OCI-LY1 (cell line): ENCODE data around the gene COL23A1.

Experiments
- H2AFZ ChIP-seq: fragments of 200-600 bp; sonication (generic), shearing (Covaris generic); 2 replicates; pipeline ENCODE4 v1.6.0; 2014; ENCODE audit warnings: antibody characterized with exemption, mild to moderate bottlenecking, low read length
- H3F3A ChIP-seq: fragments of 200-600 bp; sonication (generic), shearing (Covaris generic); 2 replicates; pipeline ENCODE4 v1.6.0; 2014; ENCODE audit warnings: mild to moderate bottlenecking, antibody characterized with exemption, low read length, moderate library complexity; ENCODE audit not compliant: insufficient read depth
- H3K27ac ChIP-seq: fragments of 200-600 bp; sonication (generic); 2 replicates; pipeline ENCODE4 v1.5.1; 2014; ENCODE audit warnings: low read length, mixed run types, mild to moderate bottlenecking, low read depth; ENCODE audit not compliant: poor library complexity, severe bottlenecking
- H3K27me3 ChIP-seq: fragments of 200-600 bp; sonication (generic); 2 replicates; pipeline ENCODE4 v1.6.0; 2014; ENCODE audit warnings: antibody characterized with exemption, mild to moderate bottlenecking, low read length, moderate library complexity; ENCODE audit not compliant: insufficient read depth
- H3K36me3 ChIP-seq: fragments of 200-600 bp; sonication (generic); 2 replicates; pipeline ENCODE4 v1.6.1; 2014; ENCODE audit warnings: mild to moderate bottlenecking, antibody characterized with exemption, low read length, moderate library complexity, mixed read lengths; ENCODE audit not compliant: insufficient read depth
- H3K4me1 ChIP-seq: fragments of 200-600 bp; sonication (generic); 2 replicates; pipeline ENCODE4 v1.5.1; 2014; ENCODE audit warnings: mild to moderate bottlenecking, low read length, moderate library complexity; ENCODE audit not compliant: insufficient read depth, severe bottlenecking
- H3K4me2 ChIP-seq: fragments of 200-600 bp; sonication (generic), shearing (Covaris generic); 2 replicates; pipeline ENCODE4 v1.6.1; 2014; ENCODE audit warnings: low read length
- H3K4me3 ChIP-seq: fragments of 200-600 bp; sonication (generic); 2 replicates; pipeline ENCODE4 v1.5.1; 2014; ENCODE audit warnings: low read length, low read depth, mild to moderate bottlenecking, mixed read lengths; ENCODE audit not compliant: poor library complexity, severe bottlenecking
- H3K79me2 ChIP-seq: fragments of 200-600 bp; shearing (Covaris generic); 2 replicates; pipeline ENCODE4 v1.6.1; 2016; ENCODE audit warnings: mixed run types, low read length, mixed read lengths; ENCODE audit not compliant: insufficient read depth
- H3K9ac ChIP-seq: fragments of 200-600 bp; sonication (generic), shearing (Covaris generic); 2 replicates; pipeline ENCODE4 v1.6.1; 2014; ENCODE audit warnings: mild to moderate bottlenecking, low read length, mixed read lengths
- H3K9me2 ChIP-seq: fragments of 200-600 bp; sonication (generic), shearing (Covaris generic); 2 replicates; pipeline ENCODE4 v1.6.1; 2014; ENCODE audit warnings: low read depth, mild to moderate bottlenecking, low read length, mixed read lengths
- H3K9me3 ChIP-seq: fragments of 200-600 bp; shearing (Covaris generic); 2 replicates; pipeline ENCODE4 v1.6.1; 2014; ENCODE audit warnings: low read length, mixed read lengths
- H4K20me1 ChIP-seq: fragments of 200-600 bp; sonication (generic), shearing (Covaris generic); 2 replicates; pipeline ENCODE4 v1.6.0; 2016; ENCODE audit warnings: mild to moderate bottlenecking, low read length; ENCODE audit not compliant: insufficient read depth
- CTCF ChIP-seq: fragments of 200-600 bp; sonication (generic), shearing (Covaris generic); IDR thresholded peaks from 2 replicates; pipeline ENCODE4 v1.5.1; 2017; ENCODE audit warnings: mild to moderate bottlenecking, antibody characterized with exemption, low read length, moderate library complexity, mixed read lengths
- EZH2 ChIP-seq: fragments of 200-600 bp; sonication (generic), shearing (Covaris generic); IDR thresholded peaks from 2 replicates; pipeline ENCODE4 v1.8.0; 2017; ENCODE audit warnings: borderline replicate concordance, mixed run types, mild to moderate bottlenecking, antibody characterized with exemption, low read length, moderate library complexity, mixed read lengths

The COL23A1 gene

DNA sequence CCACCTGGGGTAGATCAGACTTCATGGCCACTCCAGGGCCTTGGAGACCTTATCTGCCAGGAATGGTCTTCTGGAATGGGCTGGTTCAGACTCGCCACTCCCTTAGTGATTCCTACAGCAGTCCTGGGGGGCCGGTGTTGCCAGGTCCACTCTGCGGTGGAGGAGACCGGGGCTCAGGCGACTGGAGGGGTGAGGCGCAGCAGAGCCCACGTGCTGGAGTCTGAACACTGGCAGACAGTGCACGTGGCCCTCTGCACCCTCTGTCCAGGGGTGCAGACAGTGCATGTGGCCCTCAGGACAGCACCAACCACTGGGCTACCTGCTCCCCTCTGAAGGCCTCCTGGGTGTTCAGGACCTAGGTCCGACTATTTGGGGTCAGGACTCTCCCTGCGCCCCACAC, 262.7 kb downstream of the COL23A1 start:
- TF ChIP-seq CTCF (no peak), EZH2 (no peak)
- Histone ChIP-seq H4K20me1 (no peaks in the 10 kb centered on the region), H3K4me2 (no peak overlapping the region), H3K9ac (no peak overlapping the region), H3K27ac (no peak overlapping the region), H3F3A (no peaks in the 10 kb centered on the region), H3K9me3 (no peaks in the 10 kb centered on the region), H3K27me3 (no peaks in the 10 kb centered on the region; the same call in 1 of the 2 replicates), H3K9me2 (no peaks in the 10 kb centered on the region), H2AFZ (no peak overlapping the region), H3K4me1 (no peaks in the 10 kb centered on the region), H3K79me2 (no peaks in the 10 kb centered on the region), H3K36me3 (no peaks in the 10 kb centered on the region), H3K4me3 (no peak overlapping the region)

- no peaks in the 10 kb centered on the region for H3K9me2 ChIP-seq
- no peak overlapping the region for H3K27ac ChIP-seq
- no peak overlapping the region for H3K4me2 ChIP-seq
- no peaks in the 10 kb centered on the region for H3K79me2 ChIP-seq
- no peak overlapping the region for H2AFZ ChIP-seq
- no peaks in the 10 kb centered on the region for H3F3A ChIP-seq
- H4K20me1 ChIP-seq, result no peaks in the 10 kb centered on the region
- no peak overlapping the region for H3K4me3 ChIP-seq
- no peaks in the 10 kb centered on the region for H3K4me1 ChIP-seq
- H3K27me3 ChIP-seq, result no peaks in the 10 kb centered on the region; the same call in 1 of the 2 replicates
- no peaks in the 10 kb centered on the region for H3K9me3 ChIP-seq
- no peak for TF ChIP-seq EZH2
- TF ChIP-seq CTCF, result no peak
- no peaks in the 10 kb centered on the region for H3K36me3 ChIP-seq
- H3K9ac ChIP-seq, result no peak overlapping the region
Measured at GRCh38 chr5:178326374-178326715, 263.8 kb downstream of the COL23A1 start.

DNA sequence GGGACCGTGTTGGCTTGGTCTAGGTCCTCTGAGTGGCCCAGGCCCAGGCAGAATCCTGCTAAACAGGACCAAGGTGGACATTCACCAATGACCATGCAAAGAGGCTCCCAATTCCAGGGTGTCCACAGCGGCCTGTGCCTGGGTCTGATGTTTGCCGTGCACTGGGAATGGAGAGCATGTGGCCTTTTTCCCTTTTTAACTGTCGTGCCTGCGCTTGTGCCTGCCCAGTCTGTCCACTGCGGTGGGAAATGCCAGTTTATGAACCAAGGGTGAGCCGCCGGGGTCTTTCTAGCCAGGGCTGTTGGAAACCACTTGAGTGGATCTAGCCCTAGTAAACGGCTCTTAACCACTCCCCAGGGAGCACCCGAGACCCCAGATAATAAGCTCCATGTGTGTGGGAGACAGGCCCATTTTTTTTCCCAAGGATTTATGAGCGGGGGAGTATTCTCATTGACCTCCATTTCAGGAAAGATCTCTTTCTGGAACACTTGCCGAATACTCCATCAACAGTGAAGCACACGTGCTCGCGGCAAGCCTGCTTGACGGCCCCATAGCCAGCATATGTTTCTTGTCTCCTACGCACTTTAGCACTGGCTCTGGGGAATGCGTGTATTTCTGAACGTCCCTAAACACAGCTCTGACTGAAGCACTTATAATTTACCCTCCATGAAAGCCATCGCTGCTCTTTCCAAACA, 264.4 kb downstream of the COL23A1 start:
- Histone ChIP-seq H3K4me2 (no peak overlapping the region), H3K27ac (no peak overlapping the region), H3K79me2 (no peaks in the 10 kb centered on the region), H3K9ac (no peak overlapping the region), H3K4me3 (no peak overlapping the region), H4K20me1 (no peaks in the 10 kb centered on the region), H3K27me3 (no peaks in the 10 kb centered on the region; the same call in 1 of the 2 replicates), H3K4me1 (no peaks in the 10 kb centered on the region), H2AFZ (no peak overlapping the region), H3F3A (no peaks in the 10 kb centered on the region), H3K36me3 (no peaks in the 10 kb centered on the region), H3K9me2 (no peaks in the 10 kb centered on the region), H3K9me3 (no peaks in the 10 kb centered on the region)
- TF ChIP-seq EZH2, result no peak

- TF ChIP-seq CTCF (no peak), EZH2 (no peak)
- no peaks in the 10 kb centered on the region for H3K79me2 ChIP-seq
- H3K4me3 ChIP-seq, result no peak overlapping the region
- H3K9me3 ChIP-seq, result no peaks in the 10 kb centered on the region
- H3K36me3 ChIP-seq, result no peaks in the 10 kb centered on the region
- H3K27me3 ChIP-seq, result no peaks in the 10 kb centered on the region; the same call in 1 of the 2 replicates
- H2AFZ ChIP-seq, result no peak overlapping the region
- H3K9me2 ChIP-seq, result no peaks in the 10 kb centered on the region
- no peaks in the 10 kb centered on the region for H4K20me1 ChIP-seq
- no peaks in the 10 kb centered on the region for H3F3A ChIP-seq
- H3K27ac ChIP-seq, result no peak overlapping the region
- no peaks in the 10 kb centered on the region for H3K4me1 ChIP-seq
- no peak overlapping the region for H3K9ac ChIP-seq
- no peak overlapping the region for H3K4me2 ChIP-seq
Measured at GRCh38 chr5:178325311-178325678, 264.9 kb downstream of the COL23A1 start.
